Activated naive CD4-positive, alpha-beta T cell treated with anti-CD3 and anti-CD28 coated beads, Interleukin-2, amount 50 U/mL, for 16 hours (primary cell): ENCODE data around the gene CCNB3.
"Not testable (repeated sequence)": the region's sequence is repeated elsewhere in the genome, so short reads cannot be mapped to it uniquely, and the experiment has no call there.

Source experiments
- DNase-seq: peaks from one replicate; pipeline ENCODE4 v3.0.0-alpha.2; 2020

The CCNB3 gene

GRCh38 chrX:50204364-50204899 is at the start of gene CCNB3:
Gene CCNB3 (plus strand): TSS chrX:50204765. CDS start chrX:50285164, 80,399 bp downstream.
- DNase-seq = peak; percentile 76

- no peak for DNase-seq
Measured at GRCh38 chrX:50157545-50158135, 46.9 kb upstream of the CCNB3 start.

- DNase-seq = no peak
Measured at GRCh38 chrX:50158593-50158992, 46.0 kb upstream of the CCNB3 start.

- DNase-seq = no peak
Measured at GRCh38 chrX:50161127-50161526, 43.4 kb upstream of the CCNB3 start.

- no peak for DNase-seq
Measured at GRCh38 chrX:50165727-50166126, 38.8 kb upstream of the CCNB3 start.

GRCh38 chrX:50167366-50167765 is 37.2 kb upstream of the CCNB3 start:
- no peak for DNase-seq

- no peak for DNase-seq
Measured at GRCh38 chrX:50168241-50168687, 36.3 kb upstream of the CCNB3 start.

GRCh38 chrX:50169717-50170116 is 34.8 kb upstream of the CCNB3 start:
- no peak for DNase-seq

- no peak for DNase-seq
Measured at GRCh38 chrX:50180073-50180940, 24.3 kb upstream of the CCNB3 start.

- no peak for DNase-seq
Measured at GRCh38 chrX:50183891-50184290, 20.7 kb upstream of the CCNB3 start.

- no peak for DNase-seq
Measured at GRCh38 chrX:50188859-50189600, 15.5 kb upstream of the CCNB3 start.

- no peak for DNase-seq
Measured at GRCh38 chrX:50198348-50198747, 6.2 kb upstream of the CCNB3 start.

- no peak for DNase-seq
Measured at GRCh38 chrX:50200907-50201306, 3.7 kb upstream of the CCNB3 start, which contains the start of gene AKAP4. Gene AKAP4 (minus strand): TSS chrX:50201007. CDS start chrX:50200889, 118 bp downstream.

GRCh38 chrX:50202539-50202938 is 2.0 kb upstream of the CCNB3 start:
- DNase-seq = no peak

- no peak for DNase-seq
Measured at GRCh38 chrX:50206753-50207152, 2.2 kb downstream of the CCNB3 start.

- DNase-seq = no peak
Measured at GRCh38 chrX:50211510-50211909, 6.9 kb downstream of the CCNB3 start.

GRCh38 chrX:50281253-50281652 is 76.7 kb downstream of the CCNB3 start:
- no peak for DNase-seq

- DNase-seq = no peak
Measured at GRCh38 chrX:50327235-50327634, 122.7 kb downstream of the CCNB3 start.

GRCh38 chrX:50332668-50333067 is 128.1 kb downstream of the CCNB3 start:
- not testable (repeated sequence) for DNase-seq

- no peak for DNase-seq
Measured at GRCh38 chrX:50333308-50333707, 128.7 kb downstream of the CCNB3 start.

GRCh38 chrX:50343917-50344316 is 139.4 kb downstream of the CCNB3 start:
- no peak for DNase-seq

- no peak for DNase-seq
Measured at GRCh38 chrX:50372966-50373365, 168.4 kb downstream of the CCNB3 start.
